Panc1 (cell line): ENCODE results near the gene KRTAP5-1. TPM values are rescaled to one million over a fixed set of nuclear protein-coding genes. Genes with fewer than 3 reads are reported as not detected.
"Not testable (repeated sequence)": the region's sequence is repeated elsewhere in the genome, so short reads cannot be mapped to it uniquely, and the experiment has no call there.

Experiments used
- ATAC-seq: fragments of 200-7000 bp; cut with Tn5 transposase; 2 replicates; pipeline ENCODE4 v1.9.1; 2020; ENCODE audit warnings: mild to moderate bottlenecking, moderate library complexity
- BruUV-seq: library from RNA; stranded (reverse); fragments of 400-500 nt; replicated peaks from 2 replicates; lab custom pipeline; 2021; lab: Mats Ljungman, UMichigan
- CTCF ChIA-PET: fragments of 300-600 bp; sonication (Branson Sonifier 250); formaldehyde crosslinking; loops from one replicate; lab custom pipeline; 2022; ENCODE audit warnings: antibody characterized with exemption; lab: Charles Lee
- POLR2A ChIA-PET: fragments of 300-600 bp; sonication (Branson Sonifier 250); formaldehyde crosslinking; loops from one replicate; lab custom pipeline; 2022; ENCODE audit warnings: antibody characterized with exemption; lab: Charles Lee
- DNase-seq: peaks from one replicate; pipeline ENCODE4 v3.0.0-alpha.2; 2010; ENCODE audit warnings: low read depth, low spot score
- H3K27ac ChIP-seq: 2 replicates; pipeline ENCODE4 v1.5.1; 2011; ENCODE audit warnings: mild to moderate bottlenecking, low read length, inconsistent platforms
- H3K27me3 ChIP-seq: fragments of 200-500 bp; sonication (Bioruptor generic); 2 replicates; pipeline ENCODE4 v1.6.0; 2014; ENCODE audit warnings: low read length, inconsistent platforms; ENCODE audit not compliant: control insufficient read depth, insufficient read depth
- H3K36me3 ChIP-seq: fragments of 200-500 bp; sonication (Bioruptor generic); 2 replicates; pipeline ENCODE4 v1.5.1; 2014; ENCODE audit warnings: inconsistent platforms, mild to moderate bottlenecking, low read length, moderate library complexity; ENCODE audit not compliant: control insufficient read depth, insufficient read depth
- H3K4me1 ChIP-seq: 2 replicates; pipeline ENCODE4 v1.5.1; 2011; ENCODE audit warnings: inconsistent platforms, mild to moderate bottlenecking, low read length, moderate library complexity; ENCODE audit not compliant: control insufficient read depth, insufficient read depth
- H3K4me3 ChIP-seq, 2 experiments: 2 replicates each; pipeline ENCODE4 v1.5.1; 2011 to 2012; ENCODE audit warnings: low read depth in 2 of 2, low read length in 2 of 2, mild to moderate bottlenecking in 2 of 2, inconsistent platforms in 1 of 2, moderate library complexity in 1 of 2
- H3K9me3 ChIP-seq: fragments of 200-500 bp; sonication (Bioruptor generic); 2 replicates; pipeline ENCODE4 v1.5.1; 2014; ENCODE audit warnings: low read depth, mild to moderate bottlenecking, inconsistent platforms, low read length, moderate library complexity; ENCODE audit not compliant: control insufficient read depth, insufficient read depth
- CTCF ChIP-seq: fragments of 450-650 bp; IDR thresholded peaks from 2 replicates; pipeline ENCODE4 v1.5.1; 2017; ENCODE audit warnings: mild to moderate bottlenecking
- POLR2AphosphoS5 ChIP-seq: IDR thresholded peaks from 2 replicates; pipeline ENCODE4 v1.6.1; 2012; ENCODE audit warnings: mild to moderate bottlenecking, low read depth, low read length, moderate library complexity
- REST ChIP-seq, 2 experiments: IDR thresholded peaks; 2 replicates each; pipeline ENCODE4 v1.6.1; 2011 to 2012; ENCODE audit warnings: low read depth in 2 of 2, control low read depth in 1 of 2, low read length in 1 of 2, mild to moderate bottlenecking in 1 of 2, moderate library complexity in 1 of 2; ENCODE audit not compliant: insufficient read depth in 1 of 2
- SIN3A ChIP-seq: IDR thresholded peaks from 2 replicates; pipeline ENCODE4 v1.6.1; 2012; ENCODE audit warnings: low read depth, mild to moderate bottlenecking, low read length, moderate library complexity, borderline replicate concordance; ENCODE audit not compliant: insufficient read depth
- TCF7L2 ChIP-seq: IDR thresholded peaks from 2 replicates; pipeline ENCODE4 v1.6.1; 2011; ENCODE audit warnings: mild to moderate bottlenecking, low read depth, low read length, inconsistent platforms
- in situ Hi-C: cut with HindIII; loops from 2 replicates; pipeline ENCODE4 v1.10.0; 2016; ENCODE audit warnings: low sequenced_read_pairs, low pct_unique_long_range_greater_than_20kb
- intact Hi-C: fragments of 100-400 bp; cut with micrococcal nuclease; formaldehyde crosslinking; loops from one replicate; pipeline ENCODE4 v1.10.0; 2022; ENCODE audit not compliant: unreplicated experiment
- total RNA-seq: library from RNA; stranded (reverse); gene quantifications from one replicate; pipeline ENCODE4 v1.2.1, GENCODE V29; 2021; ENCODE audit not compliant: unreplicated experiment

The KRTAP5-1 gene
- total RNA-seq, 1 experiment from 2014 or later: not detected

GRCh38 chr11:1581976-1582375 lies 3.1 kb downstream of the KRTAP5-1 start:
- intact Hi-C loops: no loop called here
- H3K4me1 ChIP-seq: no peaks in the 10 kb centered on the region
- H3K4me3 ChIP-seq: no peak overlapping the region
- no peaks in the 10 kb centered on the region for H3K27me3 ChIP-seq
- peak; percentile 65 for ATAC-seq
- CTCF ChIA-PET: interaction anchor here (0.5 to 1.3 kb wide), 5 partner anchors 8 to 300 kb away, joined by 3 to 11 read pairs (median 4); no protein-coding TSS in a partner anchor
- BruUV-seq: no TSS peak
- H3K27ac ChIP-seq: no peak overlapping the region
- DNase-seq: no peak
- no peaks in the 10 kb centered on the region for H3K36me3 ChIP-seq
- POLR2A ChIA-PET: interaction anchor here (0.6 kb wide), 1 partner anchor 377 kb away, joined by 7 read pairs; no protein-coding TSS in a partner anchor
- in situ Hi-C loops: no loop called here
- H3K9me3 ChIP-seq: peaks cover 4% of the 10 kb centered on the region; the same call in 1 of the 2 replicates
- TF ChIP-seq POLR2AphosphoS5: no peak
- TF ChIP-seq CTCF: no peak

- CTCF ChIA-PET: interaction anchor here (1.8 kb wide), 1 partner anchor 30 kb away, joined by 12 read pairs; no protein-coding TSS in a partner anchor
Observed at GRCh38 chr11:1576825-1577224, 8.3 kb downstream of the KRTAP5-1 start.

GRCh38 chr11:1575756-1576155 lies 9.3 kb downstream of the KRTAP5-1 start:
- POLR2A ChIA-PET, H3K4me3 ChIP-seq, BruUV-seq, DNase-seq, H3K27ac ChIP-seq, H3K9me3 ChIP-seq, H3K36me3 ChIP-seq, H3K27me3 ChIP-seq, ATAC-seq, in situ Hi-C loops: not testable (repeated sequence)
- H3K4me1 ChIP-seq: peaks cover 17% of the 10 kb centered on the region
- intact Hi-C loops: loop anchor here (1.0 kb wide), 1 partner anchor 29 kb away; no protein-coding TSS in a partner anchor
- CTCF ChIA-PET: interaction anchor here (0.6 to 3.2 kb wide), 5 partner anchors 19 to 1134 kb away, joined by 4 to 95 read pairs (median 9); no protein-coding TSS in a partner anchor

More at GRCh38 chr11:1576825-1577224, 8.3 kb downstream of the KRTAP5-1 start:
- H3K4me3 ChIP-seq: no peak overlapping the region
- H3K27me3 ChIP-seq: no peaks in the 10 kb centered on the region; the same call in 1 of the 2 replicates
- H3K4me1 ChIP-seq: peaks cover 12% of the 10 kb centered on the region
- POLR2A ChIA-PET: no interaction called here
- DNase-seq (no peak), ATAC-seq (no peak)
- H3K9me3 ChIP-seq: peaks cover 4% of the 10 kb centered on the region; the same call in 1 of the 2 replicates
- in situ Hi-C loops: no loop called here
- no peak overlapping the region for H3K27ac ChIP-seq
- no TSS peak for BruUV-seq
- TF ChIP-seq REST (IDR thresholded peaks at IDR 0.05; ENCODE audit: insufficient read depth in 1 of 2, low read depth in 2 of 2, low read length in 1 of 2): no peak
- TF ChIP-seq POLR2AphosphoS5: no peak
- no peak for TF ChIP-seq CTCF
- TF ChIP-seq SIN3A: no peak
- no peak for TF ChIP-seq TCF7L2
- intact Hi-C loops: no loop called here
- H3K36me3 ChIP-seq: no peaks in the 10 kb centered on the region
